Measurements from ENCODE around the gene JMJD6.
"Not testable (repeated sequence)": the region's sequence is repeated elsewhere in the genome, so short reads cannot be mapped to it uniquely, and the experiment has no call there.

Gene JMJD6

DNA sequence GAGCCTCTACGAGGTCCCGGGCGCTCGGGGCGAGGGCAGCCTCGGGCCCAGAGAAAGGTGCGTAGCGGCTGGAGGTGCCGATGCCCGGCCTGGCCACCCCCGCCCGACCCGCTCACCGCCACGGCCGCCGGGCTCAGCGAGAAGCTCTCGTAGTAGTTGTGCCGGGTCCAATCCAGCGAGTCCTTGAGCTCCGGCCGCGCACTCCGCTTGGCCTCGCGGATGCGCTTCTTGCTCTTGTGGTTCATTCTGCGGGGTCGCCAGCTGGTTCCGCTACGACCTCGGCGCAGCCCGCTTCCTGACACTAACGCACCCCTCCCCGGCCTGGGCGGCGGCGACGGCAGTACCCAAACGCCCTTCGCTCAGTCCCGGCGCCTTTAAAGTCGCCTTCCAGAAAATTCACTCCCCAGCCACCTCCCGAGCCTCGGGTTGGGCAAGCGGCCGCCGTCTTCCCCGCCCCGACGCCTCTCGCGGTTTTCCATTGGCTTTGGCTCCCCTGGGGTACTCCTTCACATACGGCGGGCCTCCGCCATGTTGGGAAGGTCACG lies at the start of gene JMJD6:
Gene JMJD6 (minus strand): TSS at position 376 of the 545 bp plus-strand sequence. CDS start 131 bp downstream, at position 245.
- DNase-seq, result peak; percentile 81

GRCh38 chr17:76775021-76775600 lies 48.7 kb upstream of the JMJD6 start:
- no peak for DNase-seq

DNA sequence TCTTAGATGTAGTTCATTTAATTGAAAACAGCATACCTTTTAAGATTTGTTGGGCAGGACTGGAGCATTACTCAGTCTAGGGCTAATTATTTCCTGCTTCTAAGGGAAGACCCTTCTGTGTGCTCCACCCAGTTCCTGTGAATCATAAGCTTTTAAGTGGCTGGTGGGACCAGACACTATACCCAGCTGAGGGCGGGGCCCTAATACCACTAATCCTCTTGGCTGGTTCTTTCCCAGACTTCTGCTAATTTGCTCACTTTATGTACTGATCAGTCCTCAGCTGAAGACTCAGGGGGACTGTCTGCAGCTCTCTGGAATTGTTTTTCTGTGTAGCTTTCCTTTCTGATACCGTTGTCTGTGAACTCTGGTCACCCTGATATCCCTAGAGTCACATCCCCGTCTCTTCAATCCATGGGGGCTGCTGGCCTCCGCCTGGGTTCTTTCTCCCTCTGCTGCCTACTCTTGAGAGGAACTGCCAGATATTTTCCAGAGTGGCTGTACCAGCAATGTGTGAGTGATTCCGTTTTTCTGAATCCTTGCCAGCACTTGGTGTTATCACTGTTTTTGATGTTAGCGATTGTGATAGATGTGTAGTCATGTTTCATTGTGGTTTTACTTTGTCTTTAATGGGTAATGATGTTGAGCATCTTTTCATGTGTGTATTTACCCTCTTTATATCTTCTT lies 46.6 kb upstream of the JMJD6 start:
- no peak for DNase-seq

- no peak for DNase-seq
Measured at GRCh38 chr17:76758570-76758969, 32.2 kb upstream of the JMJD6 start.

DNA sequence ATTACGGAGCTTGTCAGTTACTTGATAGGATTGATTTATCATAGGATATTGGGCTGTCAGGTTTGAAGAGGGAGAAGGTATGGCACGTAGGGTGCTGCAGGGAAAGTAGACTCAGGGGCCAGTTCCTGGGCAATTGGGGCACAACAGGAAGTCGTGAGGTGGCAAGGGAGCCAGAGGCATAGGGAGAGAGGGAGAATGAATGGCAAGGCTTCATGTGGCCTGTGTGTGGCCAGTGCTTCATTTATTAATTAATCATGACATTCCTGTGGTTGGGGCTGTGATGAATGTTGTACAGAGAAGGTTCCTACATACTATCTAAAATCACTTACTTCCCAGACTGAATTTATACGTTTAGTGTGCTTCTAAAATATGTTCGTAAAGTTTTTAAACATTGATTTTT lies 30.9 kb upstream of the JMJD6 start:
- no peak for DNase-seq

DNA sequence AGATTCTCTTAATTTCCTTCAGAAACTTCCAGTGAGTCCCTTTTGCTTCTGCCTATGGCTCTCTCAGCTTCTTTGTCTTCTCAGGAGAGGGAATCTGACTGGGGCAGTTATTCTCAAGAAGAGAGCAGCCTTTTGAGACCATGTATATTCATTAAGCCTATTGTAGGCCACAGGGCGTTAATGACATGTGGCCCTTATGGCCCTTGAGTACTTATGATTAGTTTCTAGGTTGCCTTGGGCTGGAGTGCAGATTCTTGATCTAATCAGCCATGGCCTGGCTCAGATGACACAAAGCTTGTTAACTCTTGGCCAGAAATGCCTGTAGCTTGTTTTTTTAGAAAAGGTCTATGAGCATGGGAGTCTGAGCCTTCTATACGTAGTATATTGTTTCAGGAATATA lies 28.9 kb upstream of the JMJD6 start:
- DNase-seq, result no peak

- DNase-seq, result no peak
Measured at GRCh38 chr17:76753061-76753961, 26.9 kb upstream of the JMJD6 start.

DNA sequence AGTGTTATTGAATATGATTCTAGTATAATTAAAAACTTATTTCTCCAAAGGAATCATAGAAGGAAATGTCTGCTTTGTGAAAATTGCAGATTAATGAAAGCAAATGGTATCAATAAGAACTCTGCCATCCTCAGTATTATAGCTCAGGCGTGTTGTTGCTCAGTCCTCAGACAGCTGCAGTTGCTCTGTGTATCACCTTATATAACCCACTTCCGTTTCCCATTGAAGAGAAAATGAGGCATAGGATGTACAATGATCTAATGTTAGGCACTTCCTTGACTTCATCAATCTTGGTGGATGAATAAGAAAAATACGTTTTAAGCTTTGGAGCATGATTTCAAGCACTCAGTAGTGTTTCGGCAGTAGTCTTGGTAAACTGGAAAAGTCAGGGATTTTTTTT lies 25.6 kb upstream of the JMJD6 start:
- no peak for DNase-seq

GRCh38 chr17:76751416-76751993 lies 25.1 kb upstream of the JMJD6 start:
- no peak for DNase-seq

GRCh38 chr17:76748657-76749056 lies 22.3 kb upstream of the JMJD6 start:
- DNase-seq, result no peak

DNA sequence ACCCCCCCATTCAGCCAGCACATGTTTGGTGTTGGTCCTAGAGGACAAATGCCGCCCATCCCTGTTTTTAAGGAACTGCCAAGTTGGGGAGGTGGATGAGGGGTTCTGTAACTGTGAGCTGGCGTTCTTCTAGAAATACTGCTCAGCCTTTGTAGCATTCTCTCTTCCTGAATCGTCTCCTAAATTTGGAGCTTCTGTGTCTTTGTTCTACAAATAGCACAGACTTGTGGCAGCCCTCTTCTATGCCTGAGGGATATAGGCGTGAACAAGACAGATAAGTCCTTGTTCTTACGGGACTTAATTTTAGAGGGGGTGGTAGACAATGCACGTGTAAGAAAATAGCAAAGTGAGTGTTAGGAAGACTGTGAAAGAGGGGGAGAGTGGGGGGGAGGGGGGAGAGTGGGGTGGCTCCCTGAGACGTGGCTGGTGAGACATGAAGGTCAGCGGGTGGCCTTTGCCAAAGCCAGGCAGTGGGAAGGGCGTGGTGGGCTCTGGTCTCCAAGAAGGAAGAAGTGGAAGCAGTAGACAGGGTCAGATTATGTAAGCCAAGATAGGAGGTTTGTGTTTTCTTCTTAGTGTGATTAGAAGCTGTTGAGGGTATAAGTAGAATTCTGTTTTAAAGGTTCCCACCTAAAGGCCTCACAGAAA lies 21.4 kb upstream of the JMJD6 start:
- no peak for DNase-seq

- DNase-seq, result not testable (repeated sequence)
Measured at GRCh38 chr17:76745785-76746184, 19.4 kb upstream of the JMJD6 start.

GRCh38 chr17:76744747-76745146 lies 18.3 kb upstream of the JMJD6 start:
- no peak for DNase-seq

DNA sequence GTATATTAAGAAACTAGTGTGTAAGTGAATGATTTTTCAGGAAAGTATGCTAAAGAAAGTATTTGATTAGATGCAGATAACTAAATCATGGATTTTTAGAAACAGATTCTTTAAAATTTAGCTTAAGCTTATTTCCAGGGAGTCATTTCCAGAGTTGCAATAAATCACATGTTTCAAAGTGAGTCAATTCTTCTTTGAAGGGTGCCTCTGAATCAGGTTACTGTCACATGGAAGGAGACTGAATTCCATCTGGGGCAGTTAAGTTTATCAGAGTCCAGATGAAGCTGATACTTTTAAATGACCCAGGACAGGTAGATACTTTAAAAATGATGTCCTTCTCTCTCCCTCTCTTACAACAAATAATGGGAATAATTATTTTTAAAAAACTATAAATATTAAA lies 16.6 kb upstream of the JMJD6 start:
- DNase-seq, result no peak

- DNase-seq, result no peak
Measured at GRCh38 chr17:76740329-76741118, 14.1 kb upstream of the JMJD6 start.

DNA sequence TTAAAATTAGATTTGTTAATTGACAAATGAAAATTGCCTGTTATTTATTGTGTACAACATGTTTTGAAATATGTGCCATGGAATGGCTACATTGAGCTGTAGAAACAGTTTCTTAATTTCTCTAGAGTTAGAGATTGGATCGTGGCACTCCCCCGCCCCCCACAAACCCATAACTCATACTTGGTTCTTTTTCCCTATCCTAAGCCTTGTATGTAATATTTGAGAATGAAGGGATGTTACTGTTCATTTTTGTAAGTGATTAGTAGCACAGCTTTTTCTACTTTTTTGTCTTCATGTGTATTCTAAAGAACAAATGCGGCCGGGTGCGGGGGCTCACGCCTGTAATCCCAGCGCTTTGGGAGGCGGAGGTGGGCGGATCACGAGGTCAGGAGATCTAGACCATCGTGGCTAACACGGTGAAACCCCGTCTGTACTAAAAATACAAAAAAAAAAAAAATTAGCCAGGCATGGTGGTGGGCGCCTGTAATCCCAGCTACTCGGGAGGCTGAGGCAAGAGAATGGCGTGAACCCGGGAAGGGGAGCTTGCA lies 13.2 kb upstream of the JMJD6 start:
- not testable (repeated sequence) for DNase-seq

GRCh38 chr17:76738468-76738850 lies 12.1 kb upstream of the JMJD6 start:
- DNase-seq, result no peak

DNA sequence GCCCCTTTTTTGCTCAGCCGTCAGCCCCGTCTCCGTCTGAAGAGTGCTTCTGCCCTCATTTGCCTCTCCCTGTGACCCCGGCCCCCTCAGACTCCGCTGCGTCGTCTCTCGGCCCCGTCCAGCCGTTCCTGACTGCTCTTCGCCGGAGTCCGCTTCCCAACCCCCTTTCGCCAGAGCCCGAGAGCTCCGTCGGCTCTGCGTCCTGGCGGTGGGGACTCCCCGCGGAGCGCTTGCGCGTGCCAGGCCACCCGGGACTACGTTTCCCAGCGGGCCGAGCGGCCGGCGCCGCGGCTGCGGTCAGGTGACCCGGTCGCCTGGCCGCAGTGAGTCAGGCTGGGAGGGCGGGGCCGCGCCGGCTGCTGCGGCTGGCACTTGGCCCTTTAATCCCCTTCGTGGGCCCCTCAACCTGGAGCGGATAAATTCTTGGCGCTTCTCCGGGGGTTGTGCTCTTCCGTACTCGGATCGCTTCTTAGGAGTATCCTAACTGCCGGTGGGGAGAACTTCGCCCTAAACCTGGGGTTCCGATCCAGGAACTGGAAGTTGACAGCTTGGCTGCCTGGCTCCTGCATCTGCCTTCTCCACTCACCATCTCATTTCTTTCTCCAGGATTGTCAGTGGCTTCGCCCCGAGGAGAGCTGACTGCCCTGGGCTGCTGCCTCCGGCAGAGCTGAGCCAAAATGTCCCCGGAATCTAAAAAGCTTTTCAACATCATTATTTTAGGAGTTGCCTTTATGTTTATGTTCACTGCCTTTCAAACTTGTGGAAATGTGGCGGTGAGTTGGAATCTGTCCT lies 11.5 kb upstream of the JMJD6 start, which contains the start of gene MFSD11:
Gene MFSD11 (plus strand): TSS at position 444 of the 792 bp plus-strand sequence. CDS start 234 bp downstream, at position 678.
- peak; percentile 82 for DNase-seq

DNA sequence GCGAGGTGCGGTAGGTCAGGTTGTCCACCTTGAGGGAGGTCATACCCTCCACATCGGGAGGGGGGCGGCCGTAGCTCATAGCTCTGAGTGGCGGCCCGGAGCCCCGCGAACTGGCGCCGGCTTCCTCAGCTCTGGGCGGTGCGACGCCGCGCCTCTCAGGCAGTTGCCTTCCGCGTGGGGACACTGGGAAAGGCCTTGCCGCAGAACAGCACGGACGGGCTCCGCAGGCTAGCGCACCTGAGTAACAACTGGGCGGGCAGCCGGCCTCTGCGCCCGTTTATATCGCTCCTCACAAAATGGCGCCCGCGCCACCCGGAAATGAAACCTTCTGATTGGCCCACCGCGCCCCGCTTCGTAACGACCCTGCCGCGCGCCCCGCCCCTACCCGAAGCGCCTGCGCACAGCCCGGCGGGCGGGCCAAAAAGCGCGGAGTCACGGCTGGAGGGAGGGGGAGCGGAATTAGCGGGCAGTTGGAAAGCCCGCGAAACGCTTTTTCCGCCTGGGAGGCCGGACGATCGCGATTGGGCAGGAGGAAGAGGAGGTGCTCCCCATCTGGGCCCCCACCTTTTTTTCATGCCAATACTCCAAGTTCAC lies 10.8 kb upstream of the JMJD6 start, which contains the start of gene SRSF2:
Gene SRSF2 (minus strand): TSS at position 250 of the 594 bp plus-strand sequence. CDS start 171 bp downstream, at position 79.
- peak; percentile 71 for DNase-seq

Measured in 8988T (cell line).